ENCODE results near the gene ERICH6B.

DNA sequence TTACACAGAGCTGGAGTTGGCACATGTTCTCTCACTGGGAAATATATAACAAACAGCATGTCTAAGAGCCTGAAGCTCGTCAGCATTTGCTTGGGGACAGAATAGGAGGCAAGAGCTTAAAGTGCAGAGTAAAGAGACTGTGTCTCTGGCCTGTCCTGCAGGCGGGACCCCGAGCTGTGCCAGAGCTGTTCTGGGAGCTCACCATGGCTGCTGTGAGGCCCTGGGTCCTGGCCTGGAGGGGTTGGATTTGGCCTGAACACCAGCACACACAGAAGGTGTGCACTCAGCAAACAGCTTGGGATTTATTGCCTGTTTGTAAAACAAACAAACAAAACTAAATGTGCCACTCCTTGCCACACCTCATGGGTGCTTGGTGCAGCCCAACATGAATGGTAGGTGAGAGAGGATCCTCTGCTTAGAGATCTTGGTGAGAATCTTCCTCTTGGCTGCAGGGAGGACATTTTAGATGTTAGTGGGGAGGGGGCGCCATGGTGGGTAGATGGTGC, 60.9 kb downstream of the ERICH6B start:
- TF ChIP-seq EZH2 (IDR thresholded peaks at IDR 0.05; ENCODE audit: borderline replicate concordance) (no peak), CTCF (IDR thresholded peaks at IDR 0.05; ENCODE audit: poor library complexity) (no peak)
